Sigmoid colon (tissue), 7 donors: ENCODE data around the gene ADK. TPM values are rescaled to one million over a fixed set of nuclear protein-coding genes. Genes with fewer than 3 reads are reported as not detected.

ENCODE experiments used
- DNase-seq: peaks from one replicate; pipeline ENCODE4 v3.0.0-alpha.2; 2019
- H3K27ac ChIP-seq, 4 donors: fragments of 200-600 bp; sonication (generic); one replicate each; pipeline ENCODE4 v1.5.1; 2016 to 2019; ENCODE audit warnings: mild to moderate bottlenecking in 1 of 4
- H3K27me3 ChIP-seq, 3 donors: fragments of 200-600 bp; sonication (generic); one replicate each; pipeline ENCODE4 v1.5.1; 2019; ENCODE audit warnings: mild to moderate bottlenecking in 1 of 3
- H3K36me3 ChIP-seq, 4 donors: fragments of 200-600 bp; sonication (generic); one replicate each; pipeline ENCODE4 v1.5.1; 2016 to 2019
- H3K4me1 ChIP-seq, 4 donors: fragments of 200-600 bp; sonication (generic); one replicate each; pipeline ENCODE4 v1.5.1; 2017 to 2019
- H3K4me3 ChIP-seq, 4 donors: fragments of 200-600 bp; sonication (generic); one replicate each; pipeline ENCODE4 v1.5.1; 2017 to 2019; ENCODE audit warnings: mild to moderate bottlenecking in 2 of 4, moderate library complexity in 1 of 4
- H3K9me3 ChIP-seq, 4 donors: fragments of 200-600 bp in 3 of 4; sonication (generic) in 3 of 4; one replicate each; pipeline versions ENCODE4 v1.5.1 to v1.6.1; 2013 to 2019
- EP300 ChIP-seq, 4 donors: sonication (generic); formaldehyde crosslinking; IDR thresholded peaks; one replicate each; pipeline ENCODE4 v1.6.1; 2017; ENCODE audit warnings: antibody characterized with exemption in 4 of 4
- POLR2A ChIP-seq, 2 donors: fragments of 450-650 bp; IDR thresholded peaks; one replicate each; pipeline ENCODE4 v1.6.1; 2016; ENCODE audit warnings: antibody characterized with exemption in 2 of 2, mild to moderate bottlenecking in 2 of 2, moderate library complexity in 2 of 2
- POLR2AphosphoS5 ChIP-seq, 4 donors: sonication (generic); formaldehyde crosslinking; IDR thresholded peaks; one replicate each; pipeline ENCODE4 v1.6.1; 2017; ENCODE audit warnings: antibody characterized with exemption in 4 of 4
- WGBS, 2 donors: extraction: QIAGEN DNeasy Blood & Tissue Kit; methylation state at CpG; one replicate each; pipeline ENCODE4 v1.1.7; 2013; 5-methylcytosine and 5-hydroxymethylcytosine counted together
- intact Hi-C: fragments of 100-400 bp; cut with DNase I; formaldehyde crosslinking; loops from one replicate; pipeline ENCODE4 v1.15.1; 2023
- polyA plus RNA-seq, 3 donors: library from polyadenylated mRNA; stranded (reverse); fragments of 200-250 nt; gene quantifications; one replicate each; pipeline ENCODE4 v1.2.3, GENCODE V29; 2013
- total RNA-seq, 4 donors: library from RNA; depleted of rRNA; stranded (reverse); fragments of >200 nt; gene quantifications; one replicate each; pipeline ENCODE4 v1.1.0, GENCODE V29; 2016
- TF ChIP-seq, protein P1 (sequence below), 4 experiments: fragments of 450-650 bp in 3 of 4; fragments of 200-600 bp in 1 of 4; IDR thresholded peaks; one replicate each; pipeline ENCODE4 v1.5.1; 2016 to 2019; ENCODE audit warnings: antibody characterized with exemption in 4 of 4, mild to moderate bottlenecking in 3 of 4, moderate library complexity in 2 of 4
- donor health status: healthy with polysubstance abuse.
- donor health status: Bipolar disorder and iron deficiency.
- donor health status: healthy.

ADK gene
- total and polyA plus RNA-seq, 7 donors, result 15.2 to 31.3 (median 25.3) TPM

DNA sequence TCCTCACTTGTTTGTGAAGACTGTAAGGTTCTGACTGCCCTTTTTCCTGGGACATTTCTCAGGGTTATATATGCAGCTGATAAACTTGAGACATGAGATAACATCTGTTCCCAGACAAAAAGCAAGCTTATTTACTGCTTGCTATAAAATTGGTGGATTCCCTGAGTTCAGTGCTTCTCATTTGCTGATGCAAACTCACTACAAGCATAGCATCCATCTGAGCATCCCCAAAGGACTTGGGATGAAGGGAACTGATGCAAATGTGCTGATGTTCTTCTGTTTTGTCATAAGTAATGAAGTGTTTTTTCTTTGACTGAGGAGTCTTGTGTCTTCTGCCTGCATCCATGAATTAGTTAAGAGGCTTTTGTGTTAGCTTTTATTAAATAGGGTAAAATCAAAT lies 183.2 kb downstream of the ADK start:
- TF ChIP-seq POLR2A (IDR thresholded peaks at IDR 0.05), result no peak

DNA sequence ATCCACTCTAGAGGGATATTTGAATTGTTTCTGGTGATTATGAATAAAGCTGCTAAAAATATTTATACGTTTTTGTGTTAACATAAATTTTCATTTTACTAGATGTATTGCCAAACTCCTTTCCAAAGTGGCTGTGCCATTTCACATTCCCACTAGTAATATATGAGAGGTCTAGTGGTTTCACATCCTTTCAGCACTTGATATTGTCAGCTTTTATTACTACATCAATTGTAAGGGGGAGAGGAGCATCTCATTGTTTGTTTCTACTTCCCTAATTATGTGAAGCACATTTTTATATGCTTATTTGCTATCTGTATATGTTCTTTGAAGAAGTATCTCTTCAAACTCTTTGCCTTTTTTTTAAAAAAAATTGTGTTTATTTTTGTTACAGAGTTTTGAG lies 184.5 kb downstream of the ADK start:
- WGBS, 2 donors, result 70 to 80% methylated on average over 1 of the region's 1 CpG
- TF ChIP-seq POLR2A (IDR thresholded peaks at IDR 0.05) (no peak), EP300 (IDR thresholded peaks at IDR 0.05) (no peak), POLR2AphosphoS5 (IDR thresholded peaks at IDR 0.05) (no peak)
- TF ChIP-seq, protein P1, sequence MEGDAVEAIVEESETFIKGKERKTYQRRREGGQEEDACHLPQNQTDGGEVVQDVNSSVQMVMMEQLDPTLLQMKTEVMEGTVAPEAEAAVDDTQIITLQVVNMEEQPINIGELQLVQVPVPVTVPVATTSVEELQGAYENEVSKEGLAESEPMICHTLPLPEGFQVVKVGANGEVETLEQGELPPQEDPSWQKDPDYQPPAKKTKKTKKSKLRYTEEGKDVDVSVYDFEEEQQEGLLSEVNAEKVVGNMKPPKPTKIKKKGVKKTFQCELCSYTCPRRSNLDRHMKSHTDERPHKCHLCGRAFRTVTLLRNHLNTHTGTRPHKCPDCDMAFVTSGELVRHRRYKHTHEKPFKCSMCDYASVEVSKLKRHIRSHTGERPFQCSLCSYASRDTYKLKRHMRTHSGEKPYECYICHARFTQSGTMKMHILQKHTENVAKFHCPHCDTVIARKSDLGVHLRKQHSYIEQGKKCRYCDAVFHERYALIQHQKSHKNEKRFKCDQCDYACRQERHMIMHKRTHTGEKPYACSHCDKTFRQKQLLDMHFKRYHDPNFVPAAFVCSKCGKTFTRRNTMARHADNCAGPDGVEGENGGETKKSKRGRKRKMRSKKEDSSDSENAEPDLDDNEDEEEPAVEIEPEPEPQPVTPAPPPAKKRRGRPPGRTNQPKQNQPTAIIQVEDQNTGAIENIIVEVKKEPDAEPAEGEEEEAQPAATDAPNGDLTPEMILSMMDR (IDR thresholded peaks at IDR 0.05), result no peak
- H3K27ac ChIP-seq, result no peak overlapping the region
- H3K4me1 ChIP-seq, result peaks cover 0 to 30% (median 12%) of the 10 kb centered on the region in 4 donors
- H3K9me3 ChIP-seq, result peaks cover 0 to 5% (median 1%) of the 10 kb centered on the region in 4 donors
- intact Hi-C loops, result no loop called here
- no peak for DNase-seq
- H3K4me3 ChIP-seq, result no peak overlapping the region
- no peaks in the 10 kb centered on the region for H3K36me3 ChIP-seq
- no peaks in the 10 kb centered on the region for H3K27me3 ChIP-seq

More for the DNA sequence above, 183.2 kb downstream of the ADK start:
- no peaks in the 10 kb centered on the region for H3K27me3 ChIP-seq
- intact Hi-C loops, result no loop called here
- peaks cover 0 to 30% (median 12%) of the 10 kb centered on the region in 4 donors for H3K4me1 ChIP-seq
- DNase-seq, result no peak
- no peak overlapping the region for H3K4me3 ChIP-seq
- no peaks in the 10 kb centered on the region for H3K36me3 ChIP-seq
- peaks cover 0 to 5% (median 1%) of the 10 kb centered on the region in 4 donors for H3K9me3 ChIP-seq
- no peak overlapping the region for H3K27ac ChIP-seq

DNA sequence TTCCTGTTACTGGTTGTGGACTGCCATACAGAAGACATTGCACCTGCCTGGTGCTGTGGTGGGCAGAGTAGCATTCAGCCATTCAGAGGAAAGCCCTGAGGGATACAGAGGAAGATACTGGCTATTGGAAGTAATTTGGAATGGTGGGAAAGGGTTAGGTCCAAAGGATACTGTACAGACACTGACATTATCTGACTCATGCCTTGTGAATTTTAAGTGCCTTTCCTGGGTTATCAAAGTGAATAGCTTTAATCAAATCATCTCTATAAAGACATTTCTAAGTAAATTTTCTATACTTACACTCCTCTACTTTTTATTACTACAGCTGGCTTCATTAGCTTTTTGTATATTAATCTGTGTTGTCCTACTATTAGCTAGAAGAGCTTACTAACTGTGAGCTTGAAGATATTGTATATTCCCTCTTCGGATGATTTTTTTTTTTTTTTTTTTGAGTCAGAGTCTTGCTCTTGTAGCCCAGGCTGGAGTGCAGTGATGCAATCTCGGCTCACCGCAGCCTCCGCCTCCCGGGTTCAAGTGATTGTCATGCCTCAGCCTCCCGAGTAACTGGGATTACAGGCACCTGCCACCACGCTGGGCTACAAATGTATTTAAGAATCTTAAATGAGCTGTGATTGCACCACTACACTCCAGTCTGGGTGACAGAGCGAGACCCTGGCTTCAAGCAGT lies 186.5 kb downstream of the ADK start:
- peaks cover 0 to 22% (median 9%) of the 10 kb centered on the region in 4 donors for H3K4me1 ChIP-seq
- WGBS, 2 donors, result 96 to 98% methylated on average over 8 of the region's 8 CpGs
- intact Hi-C loops, result no loop called here

DNA sequence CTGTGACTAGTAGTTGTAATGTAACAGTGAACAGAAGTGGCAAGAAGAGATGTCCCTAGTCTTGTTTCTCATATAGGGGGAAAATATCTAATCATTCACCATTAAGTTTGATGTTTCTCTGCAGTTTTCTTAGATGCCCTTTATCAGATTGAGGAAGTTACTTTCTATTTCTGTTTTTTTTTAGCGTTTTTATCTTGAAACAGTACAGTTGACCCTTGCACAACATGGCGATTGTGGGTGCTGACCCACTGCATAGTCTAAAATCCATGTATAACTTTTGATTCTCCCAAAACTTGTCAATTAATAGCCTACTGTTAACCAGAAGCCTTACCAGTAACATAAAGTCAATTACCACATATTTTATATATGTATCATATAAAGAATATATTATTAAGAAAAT lies 192.0 kb downstream of the ADK start:
- intact Hi-C loops, result no loop called here
- Histone ChIP-seq H3K27ac (no peak overlapping the region), H3K4me3 (no peak overlapping the region), H3K27me3 (no peaks in the 10 kb centered on the region), H3K4me1 (peaks cover 0 to 3% (median 0%) of the 10 kb centered on the region in 4 donors), H3K36me3 (no peaks in the 10 kb centered on the region), H3K9me3 (peaks cover 0 to 10% (median 3%) of the 10 kb centered on the region in 4 donors)
- no peak for DNase-seq
- 92 to 94% methylated on average over 2 of the region's 2 CpGs for WGBS, 2 donors
- no peak for TF ChIP-seq POLR2AphosphoS5 (IDR thresholded peaks at IDR 0.05)
- no peak for TF ChIP-seq POLR2A (IDR thresholded peaks at IDR 0.05)
- no peak for TF ChIP-seq EP300 (IDR thresholded peaks at IDR 0.05)
- TF ChIP-seq, protein P1 (IDR thresholded peaks at IDR 0.05), result no peak

More for the DNA sequence above, 186.5 kb downstream of the ADK start:
- Histone ChIP-seq H3K4me3 (no peak overlapping the region), H3K27ac (no peak overlapping the region), H3K9me3 (peaks cover 0 to 5% (median 1%) of the 10 kb centered on the region in 4 donors), H3K27me3 (no peaks in the 10 kb centered on the region), H3K36me3 (no peaks in the 10 kb centered on the region)
- no peak for DNase-seq
- no peak for TF ChIP-seq EP300 (IDR thresholded peaks at IDR 0.05)
- no peak for TF ChIP-seq POLR2A (IDR thresholded peaks at IDR 0.05)
- TF ChIP-seq, protein P1 (IDR thresholded peaks at IDR 0.05), result no peak
- no peak for TF ChIP-seq POLR2AphosphoS5 (IDR thresholded peaks at IDR 0.05)

- WGBS, 2 donors, result 97% methylated on average over 3 of the region's 3 CpGs
- TF ChIP-seq, protein P1 (IDR thresholded peaks at IDR 0.05), result no peak
- TF ChIP-seq POLR2AphosphoS5 (IDR thresholded peaks at IDR 0.05), result no peak
- TF ChIP-seq POLR2A (IDR thresholded peaks at IDR 0.05), result no peak
- TF ChIP-seq EP300 (IDR thresholded peaks at IDR 0.05), result no peak
- Histone ChIP-seq H3K36me3 (no peaks in the 10 kb centered on the region), H3K4me1 (no peaks in the 10 kb centered on the region), H3K27me3 (no peaks in the 10 kb centered on the region), H3K9me3 (peaks cover 0 to 10% (median 3%) of the 10 kb centered on the region in 4 donors), H3K4me3 (no peak overlapping the region), H3K27ac (no peak overlapping the region)
- intact Hi-C loops, result no loop called here
- DNase-seq, result no peak
These were observed 192.8 kb downstream of the ADK start for GRCh38 chr10:74343804-74344203.
